GM19324 (cell line): Measurements from ENCODE around the gene EPN1.

Source experiments
- ATAC-seq: cut with Tn5 transposase; IDR thresholded peaks from one replicate; pipeline ENCODE4 v1.9.1; 2021; ENCODE audit warnings: mild to moderate bottlenecking, moderate library complexity; ENCODE audit not compliant: unreplicated experiment, low FRiP score

The EPN1 gene

DNA sequence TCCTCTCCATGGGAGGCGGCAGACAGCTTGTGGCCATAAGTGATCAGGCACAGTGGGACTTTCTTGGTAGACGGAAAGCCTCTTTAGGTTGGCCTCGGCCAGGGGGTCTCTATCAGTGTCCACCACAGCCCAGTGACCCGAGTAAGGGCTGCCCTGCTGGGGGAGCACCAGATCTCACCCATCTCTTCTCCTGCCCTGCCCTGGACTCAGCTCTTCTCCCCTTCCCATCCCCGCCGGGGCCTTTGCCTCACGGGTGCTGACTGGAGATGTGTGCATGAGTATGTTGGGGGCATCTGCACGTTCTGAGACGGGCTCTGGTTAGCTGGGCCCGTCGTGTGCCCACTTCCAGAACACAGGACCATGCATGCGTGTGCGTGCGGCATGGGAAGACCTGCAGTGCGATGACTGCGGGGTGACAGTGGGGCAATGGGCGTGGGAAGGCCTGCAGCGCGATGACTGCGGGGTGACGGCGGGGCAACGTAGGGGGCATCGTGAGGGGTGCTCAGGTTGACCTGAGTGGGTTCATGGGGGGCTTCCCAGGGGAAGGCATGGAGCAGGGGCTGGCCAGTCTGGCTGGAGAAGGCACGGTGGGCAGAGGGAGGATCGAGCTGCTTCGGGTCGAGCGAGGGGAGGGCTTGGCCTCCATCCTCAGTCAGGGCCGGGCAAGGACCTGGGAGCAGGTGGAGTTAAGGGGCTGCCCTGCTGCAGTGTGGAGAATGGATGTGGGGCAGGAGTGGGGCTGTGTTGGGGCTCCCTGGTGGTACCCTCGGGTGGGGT, 15.9 kb downstream of the EPN1 start:
- no peak for ATAC-seq

- ATAC-seq, result no peak
These were observed 16.8 kb downstream of the EPN1 start for GRCh38 chr19:55691561-55692481.

GRCh38 chr19:55692681-55693081, 17.7 kb downstream of the EPN1 start:
- ATAC-seq, result no peak

DNA sequence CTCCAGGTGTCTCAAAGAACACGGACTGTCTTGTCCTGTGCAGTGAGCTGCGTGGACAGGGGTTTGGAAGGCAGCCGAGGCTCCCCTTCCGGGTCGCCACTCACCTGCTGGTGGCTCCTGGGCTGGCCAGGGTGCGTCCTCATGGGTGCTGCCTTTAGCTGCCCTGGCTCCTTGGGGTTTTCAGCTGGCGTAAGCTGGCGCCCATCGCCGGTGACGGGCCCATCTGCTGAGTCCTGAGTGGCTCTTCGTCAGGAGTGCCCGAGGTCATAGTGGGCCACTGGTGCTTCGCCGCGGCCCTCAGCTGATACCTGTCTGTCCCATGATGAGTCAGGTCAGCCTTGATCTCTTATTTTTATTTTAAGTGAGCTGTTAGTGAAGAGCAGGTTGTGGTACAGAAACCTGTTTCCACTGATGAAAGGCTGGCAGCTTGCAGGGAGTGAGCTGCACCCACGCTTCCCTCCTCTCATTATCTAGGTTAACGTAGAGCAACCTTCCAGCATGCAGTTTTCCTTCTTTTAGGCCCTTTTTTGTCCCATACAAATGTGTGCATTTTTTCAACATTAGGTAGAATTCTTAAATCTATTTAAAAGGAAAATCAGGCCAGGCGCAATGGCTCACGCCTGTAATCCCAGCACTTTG, 18.4 kb downstream of the EPN1 start:
- ATAC-seq, result no peak

- no peak for ATAC-seq
These were observed 19.2 kb downstream of the EPN1 start for GRCh38 chr19:55694241-55694655.

GRCh38 chr19:55694656-55695491, 19.8 kb downstream of the EPN1 start:
- ATAC-seq, result no peak

DNA sequence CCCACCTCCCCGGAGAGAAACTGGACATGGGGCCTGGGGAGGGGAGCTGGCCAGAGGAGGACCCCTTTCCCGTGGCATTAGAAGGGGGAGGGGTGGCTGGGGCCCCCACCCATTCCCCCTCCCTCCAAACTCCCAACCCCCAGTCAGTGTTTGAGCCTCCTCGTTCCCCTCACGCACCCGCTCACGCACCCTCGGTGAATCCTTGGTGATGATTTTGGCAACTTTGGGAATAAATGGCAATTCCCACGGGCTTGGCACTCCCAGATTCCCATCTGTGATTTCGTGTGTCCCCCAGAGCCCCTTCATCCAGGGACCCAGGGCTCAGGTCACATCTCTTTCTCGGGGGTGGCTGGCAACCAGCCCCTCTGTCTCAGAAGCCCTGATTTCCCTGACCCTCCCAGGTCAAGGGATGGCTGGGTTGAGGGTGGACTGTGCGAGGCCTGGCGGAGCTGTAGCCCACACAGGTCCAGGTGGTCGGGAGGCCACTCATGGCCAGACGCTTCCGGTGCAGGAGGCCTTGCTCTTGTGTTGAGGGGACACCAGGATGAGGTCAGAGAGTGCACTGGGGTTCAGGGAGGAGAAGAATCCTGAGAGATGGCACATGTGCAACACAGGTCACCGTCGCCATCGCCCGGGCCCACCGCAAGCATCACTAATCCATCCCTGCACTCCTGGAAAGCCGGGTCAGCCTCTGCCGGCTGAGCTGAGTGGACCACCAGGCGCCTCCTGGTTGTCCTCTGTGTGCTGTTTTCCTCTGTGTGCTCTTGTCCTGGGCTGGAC, 20.7 kb downstream of the EPN1 start:
- no peak for ATAC-seq

DNA sequence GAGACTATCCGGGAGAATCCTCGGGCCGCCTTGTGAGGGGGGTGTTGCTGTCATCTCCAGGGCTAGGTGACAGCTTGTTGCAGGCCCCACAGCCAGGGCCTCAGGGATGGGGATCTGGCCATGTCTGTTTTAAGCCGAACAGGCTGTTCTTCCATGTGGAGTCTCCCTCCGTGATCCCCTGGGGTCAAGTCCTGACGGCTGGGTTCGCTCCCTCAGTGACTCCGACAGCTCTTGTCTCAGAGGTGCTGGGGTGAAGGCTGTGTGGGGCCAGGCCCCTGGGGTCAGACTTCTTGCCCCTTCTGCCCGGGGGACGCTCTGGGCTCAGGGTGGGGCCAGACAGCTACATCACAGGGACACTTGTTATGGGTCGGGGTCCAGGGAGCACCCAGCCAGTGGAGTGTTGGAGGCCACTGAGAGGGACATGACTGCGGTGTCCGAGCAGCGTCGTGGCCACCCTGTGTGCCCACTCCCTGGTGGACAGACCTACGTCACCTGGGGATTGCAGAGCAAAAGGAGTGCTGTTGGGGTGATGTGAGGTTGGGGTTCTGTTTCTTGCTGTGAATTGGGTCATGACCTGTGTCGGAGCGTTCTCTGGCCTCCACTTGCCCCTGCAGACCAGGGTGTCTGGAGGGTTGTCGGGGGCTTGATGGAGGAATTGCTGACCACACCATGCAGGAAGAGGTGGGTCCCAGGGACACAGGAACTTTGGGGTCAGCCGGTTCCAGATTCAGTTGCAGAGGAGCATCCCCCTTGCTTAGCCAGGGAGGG, 21.5 kb downstream of the EPN1 start:
- no peak for ATAC-seq

DNA sequence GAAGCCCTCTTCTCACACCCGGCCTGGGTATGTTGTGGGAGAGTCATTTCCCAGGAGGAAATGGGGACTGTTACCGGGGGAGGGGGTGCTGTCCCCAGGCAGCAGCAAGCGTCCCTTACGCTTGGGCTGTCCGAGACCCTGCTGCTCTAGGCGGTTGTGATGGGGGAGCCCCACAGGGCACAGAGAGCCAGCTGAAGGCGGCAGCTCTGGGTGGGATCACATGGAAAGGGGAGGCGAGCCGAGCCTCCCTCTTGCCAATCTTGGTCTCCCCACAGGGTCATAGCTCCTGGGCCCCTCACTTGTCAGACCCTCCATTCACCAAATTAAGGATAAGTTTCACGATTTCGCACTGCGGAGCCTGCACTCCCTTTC, 22.0 kb downstream of the EPN1 start:
- no peak for ATAC-seq

GRCh38 chr19:55697698-55698097, 22.7 kb downstream of the EPN1 start:
- ATAC-seq, result no peak

- no peak for ATAC-seq
These were observed 23.2 kb downstream of the EPN1 start for GRCh38 chr19:55698256-55698655.

DNA sequence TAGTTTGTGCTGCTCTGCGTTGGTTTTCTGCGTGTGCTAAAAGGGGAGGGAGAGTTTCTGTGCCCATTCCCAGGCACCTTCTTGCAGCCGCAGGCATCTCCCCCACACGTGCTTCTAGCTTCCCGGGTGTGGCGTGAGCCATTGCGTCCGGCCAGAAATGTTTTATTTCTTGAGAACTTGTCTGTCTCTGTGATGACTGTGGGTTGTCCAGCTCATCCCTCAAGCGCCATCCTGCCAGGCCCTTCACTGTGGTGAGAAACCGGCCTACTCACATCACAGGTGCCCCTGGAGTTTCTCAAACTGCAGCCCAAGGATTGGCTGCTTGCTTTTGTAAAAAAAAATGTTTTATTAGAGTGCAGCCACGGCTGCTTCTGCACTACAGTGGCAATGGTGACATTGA, 24.2 kb downstream of the EPN1 start:
- no peak for ATAC-seq

DNA sequence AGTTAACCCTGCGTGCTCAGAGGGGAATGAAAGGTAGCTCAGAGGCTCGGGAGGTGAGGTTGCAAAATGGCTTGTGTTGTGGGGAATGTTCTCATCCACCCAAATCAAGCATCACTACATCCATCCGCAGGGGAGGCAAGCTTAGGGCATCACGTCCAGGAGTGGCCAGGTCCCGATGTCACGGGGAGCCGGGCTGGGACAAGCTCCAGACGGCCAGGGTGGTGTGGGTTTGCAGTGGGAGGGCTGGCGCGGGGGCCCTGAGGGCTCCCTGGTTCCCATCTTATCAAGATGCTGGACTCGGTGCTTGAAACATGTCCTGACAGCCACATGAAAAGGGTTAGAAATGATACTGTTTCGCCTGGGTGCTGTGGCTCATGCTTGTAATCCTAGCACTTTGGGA, 25.8 kb downstream of the EPN1 start:
- ATAC-seq, result no peak

- no peak for ATAC-seq
These were observed 27.2 kb downstream of the EPN1 start for GRCh38 chr19:55702131-55702627.

DNA sequence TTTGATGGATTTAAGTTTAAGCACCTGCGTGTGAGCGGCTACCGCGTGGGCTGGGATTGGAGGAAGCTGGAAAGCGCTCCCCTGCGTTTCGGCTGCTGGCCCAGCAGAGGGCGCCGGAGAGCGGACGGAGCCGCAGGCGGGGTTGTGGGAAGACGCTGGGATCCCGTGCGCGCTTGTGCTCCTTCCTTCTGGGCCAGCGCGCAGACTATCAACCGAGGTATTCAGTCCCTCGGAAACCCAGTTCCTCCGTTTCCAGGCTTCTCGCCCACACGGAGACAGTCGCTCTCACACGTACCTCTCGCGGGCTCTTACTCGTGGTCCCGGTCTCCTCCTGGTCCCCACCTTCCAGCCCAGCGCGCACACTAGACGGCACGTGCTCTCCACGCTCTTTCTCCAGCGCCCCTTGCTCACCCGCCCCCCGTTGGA, 28.8 kb downstream of the EPN1 start:
- no peak for ATAC-seq

- no peak for ATAC-seq
These were observed 29.6 kb downstream of the EPN1 start for GRCh38 chr19:55704494-55705245.

DNA sequence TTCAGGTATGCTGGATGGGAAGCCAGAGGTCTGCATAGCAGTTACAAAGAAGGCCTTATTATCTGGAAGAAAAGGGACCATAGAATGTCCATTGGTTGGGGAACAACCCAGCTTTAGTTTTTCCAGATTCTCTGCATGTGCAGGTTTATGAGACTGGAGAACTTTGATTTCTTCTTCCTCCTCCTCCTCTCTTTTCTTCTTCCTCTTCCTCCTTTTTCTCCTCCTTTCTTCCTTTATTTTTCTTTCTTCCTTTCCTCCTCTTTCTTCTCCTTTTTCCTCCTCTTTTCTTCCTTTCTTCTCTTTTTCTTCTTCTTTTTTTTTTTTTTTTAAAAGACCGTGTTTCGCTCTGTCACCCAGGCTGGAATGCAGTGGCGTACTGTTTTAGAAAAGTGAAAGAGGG, 30.9 kb downstream of the EPN1 start:
- no peak for ATAC-seq

DNA sequence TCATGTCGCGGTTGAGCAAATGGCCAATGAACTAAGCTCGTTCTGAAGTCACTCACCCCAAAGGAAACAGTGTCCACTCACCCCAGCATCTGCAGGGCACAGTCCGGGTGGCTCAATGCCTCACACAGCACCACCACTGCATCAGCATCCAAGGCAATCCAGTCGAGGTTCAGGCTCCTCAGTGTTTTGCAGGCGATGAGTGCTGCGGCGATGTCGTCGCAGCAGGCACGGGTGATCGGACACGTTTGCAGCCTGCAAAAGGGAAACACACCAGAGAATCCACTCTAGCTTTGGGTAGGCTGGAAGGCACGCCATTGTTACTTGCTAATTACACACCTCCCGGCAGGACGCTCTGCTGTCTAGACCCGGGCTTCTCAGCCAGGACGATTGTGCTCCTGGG, 36.7 kb downstream of the EPN1 start:
- no peak for ATAC-seq
